GM23248 (cell line): ENCODE data around the gene PCGF5. TPM values are rescaled to one million over a fixed set of nuclear protein-coding genes. Genes with fewer than 3 reads are reported as not detected.

Source experiments
- DNase-seq: peaks from one replicate; pipeline ENCODE4 v3.0.0-alpha.2; 2015
- H2AFZ ChIP-seq: fragments of 200-600 bp; sonication (generic); 2 replicates; pipeline ENCODE4 v1.6.1; 2016; ENCODE audit warnings: antibody characterized with exemption
- H3F3A ChIP-seq: fragments of 200-600 bp; sonication (generic); 2 replicates; pipeline ENCODE4 v1.6.1; 2016; ENCODE audit warnings: mild to moderate bottlenecking, antibody characterized with exemption, mixed run types; ENCODE audit not compliant: insufficient read depth
- H3K27ac ChIP-seq: fragments of 200-600 bp; sonication (generic); 2 replicates; pipeline ENCODE4 v1.5.1; 2016; ENCODE audit warnings: mild to moderate bottlenecking
- H3K27me3 ChIP-seq: fragments of 200-600 bp; sonication (generic); replicated peaks from 2 replicates; pipeline ENCODE4 v1.6.1; 2016; ENCODE audit warnings: mild to moderate bottlenecking; ENCODE audit not compliant: insufficient read depth
- H3K36me3 ChIP-seq: fragments of 200-600 bp; sonication (generic); 2 replicates; pipeline ENCODE4 v1.6.1; 2016; ENCODE audit warnings: low read depth, mild to moderate bottlenecking
- H3K4me1 ChIP-seq: fragments of 200-600 bp; sonication (generic); 2 replicates; pipeline ENCODE4 v1.6.1; 2016; ENCODE audit warnings: mild to moderate bottlenecking; ENCODE audit not compliant: insufficient read depth
- H3K4me2 ChIP-seq: fragments of 200-600 bp; sonication (generic); one replicate; pipeline ENCODE4 v1.6.1; 2016; ENCODE audit warnings: mild to moderate bottlenecking; ENCODE audit not compliant: unreplicated experiment
- H3K4me3 ChIP-seq: fragments of 200-600 bp; sonication (generic); 2 replicates; pipeline ENCODE4 v1.5.1; 2016; ENCODE audit warnings: mild to moderate bottlenecking
- H3K79me2 ChIP-seq: fragments of 200-600 bp; sonication (generic); 2 replicates; pipeline ENCODE4 v1.6.1; 2016; ENCODE audit warnings: mild to moderate bottlenecking; ENCODE audit not compliant: insufficient read depth
- H3K9ac ChIP-seq: fragments of 200-600 bp; sonication (generic); 2 replicates; pipeline ENCODE4 v1.6.1; 2016; ENCODE audit warnings: mild to moderate bottlenecking
- H3K9me2 ChIP-seq: fragments of 200-600 bp; sonication (generic); 2 replicates; pipeline ENCODE4 v1.6.1; 2016; ENCODE audit warnings: mixed run types, mild to moderate bottlenecking, moderate library complexity; ENCODE audit not compliant: insufficient read depth
- H3K9me3 ChIP-seq: fragments of 200-600 bp; sonication (generic); one replicate; pipeline ENCODE4 v1.6.1; 2017; ENCODE audit warnings: low read depth
- H4K20me1 ChIP-seq: fragments of 200-600 bp; sonication (generic); 2 replicates; pipeline ENCODE4 v1.6.0; 2016; ENCODE audit not compliant: insufficient read depth
- EZH2phosphoT487 ChIP-seq: fragments of 200-600 bp; sonication (generic); IDR thresholded peaks from 2 replicates; pipeline ENCODE4 v1.6.1; 2018; ENCODE audit warnings: antibody characterized with exemption, moderate library complexity, mild to moderate bottlenecking, low read depth; ENCODE audit not compliant: insufficient read depth
- WGBS, 2 experiments: methylation state at CpG; one replicate each; pipeline ENCODE4 v1.1.6; 2015 to 2017; ENCODE audit warnings: low lambda C conversion rate in 2 of 2, low coverage in 1 of 2; ENCODE audit errors: missing lambda C conversion rate in 2 of 2; 5-methylcytosine and 5-hydroxymethylcytosine counted together
- in situ Hi-C: fragments of 300-500 bp; cut with MboI; formaldehyde crosslinking; loops from 2 replicates; pipeline ENCODE4 v1.15.0; 2020
- polyA plus RNA-seq: library from polyadenylated mRNA; unstranded; fragments of >200 nt; fragmentation: Nextera tagmentation; extraction: Ambion mirVana; gene quantifications from 2 replicates; pipeline ENCODE4 v1.2.1, GENCODE V29; 2016
- total RNA-seq: library from RNA; depleted of rRNA; stranded (reverse); fragments of >200 nt; shearing (Covaris generic); gene quantifications from 2 replicates; pipeline ENCODE4 v1.2.3, GENCODE V29; 2014; rRNA removed

The PCGF5 gene
- total and polyA plus RNA-seq, 2 experiments from 2014 or later = 23.5 to 33.9 TPM

GRCh38 chr10:91328320-91328984 lies 108.0 kb downstream of the PCGF5 start:
- H3K9me2 ChIP-seq = no peaks in the 10 kb centered on the region
- no peak for TF ChIP-seq EZH2phosphoT487
- H3K4me3 ChIP-seq = no peak overlapping the region
- 89 to 91% methylated on average over 4 of the region's 4 CpGs for WGBS, 2 experiments
- in situ Hi-C loops = no loop called here
- DNase-seq = no peak
- H2AFZ ChIP-seq = no peak overlapping the region
- no peak overlapping the region for H3K27ac ChIP-seq
- H3K4me1 ChIP-seq = no peaks in the 10 kb centered on the region
- H3K36me3 ChIP-seq = no peaks in the 10 kb centered on the region
- H4K20me1 ChIP-seq = no peaks in the 10 kb centered on the region
- H3K4me2 ChIP-seq = no peak overlapping the region
- no peaks in the 10 kb centered on the region for H3K9me3 ChIP-seq
- H3K79me2 ChIP-seq = no peaks in the 10 kb centered on the region
- H3K9ac ChIP-seq = no peak overlapping the region
- no peaks in the 10 kb centered on the region for H3F3A ChIP-seq
- H3K27me3 ChIP-seq = no peaks in the 10 kb centered on the region

Other genes with a start within 250 kb of the PCGF5 start
- 14.8 and 19.6 TPM in 2 replicates for gene HECTD2, start 189.7 kb downstream of the PCGF5 start, total RNA-seq
- gene HECTD2, start 189.7 kb downstream of the PCGF5 start, polyA plus RNA-seq = 7.7 and 9.5 TPM in 2 replicates